Activated T-cell treated with anti-CD3 and anti-CD28 coated beads, Interleukin-2, amount 50 U/mL, for 24 hours (primary cell): ENCODE measurements around the gene KLHDC4.
A peak's percentile ranks its signal among the peaks of the same experiment; 100 is the strongest.

Experiments
- DNase-seq: peaks from one replicate; pipeline ENCODE4 v3.0.0-alpha.2; 2020
- H3K27ac Mint-ChIP-seq: 2 replicates; pipeline ENCODE4 v1.8.0; 2020; ENCODE audit warnings: mild to moderate bottlenecking, mixed read lengths
- H3K27me3 Mint-ChIP-seq: 2 replicates; pipeline ENCODE4 v1.8.0; 2020; ENCODE audit warnings: mixed read lengths
- H3K36me3 Mint-ChIP-seq: 2 replicates; pipeline ENCODE4 v1.8.0; 2020; ENCODE audit warnings: low read depth, mixed read lengths
- H3K4me1 Mint-ChIP-seq: 2 replicates; pipeline ENCODE4 v1.8.0; 2020; ENCODE audit warnings: low read depth, mixed read lengths
- H3K4me3 Mint-ChIP-seq: 2 replicates; pipeline ENCODE4 v1.8.0; 2020; ENCODE audit warnings: mild to moderate bottlenecking, moderate library complexity, mixed read lengths
- H3K9me3 Mint-ChIP-seq: 2 replicates; pipeline ENCODE4 v1.8.0; 2020; ENCODE audit warnings: mixed read lengths

The KLHDC4 gene

DNA sequence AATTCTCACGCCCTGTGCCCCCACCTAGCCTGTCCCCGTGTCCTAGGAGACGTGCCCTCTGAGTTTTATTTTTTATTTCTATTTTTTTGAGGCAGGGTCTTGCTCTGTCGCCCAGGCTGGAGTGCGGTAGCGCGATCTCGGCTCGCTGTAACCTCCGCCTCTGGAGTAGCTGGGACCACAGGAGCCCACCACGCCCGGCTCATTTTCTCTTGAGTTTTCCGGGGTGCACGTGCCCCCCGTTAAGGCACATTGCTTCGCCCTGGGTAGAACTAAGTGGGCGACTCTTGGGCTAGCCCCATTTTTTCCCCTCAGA is 655 bp upstream of the KLHDC4 start:
- Mint-ChIP-seq H3K36me3 (peaks cover 43% of the 10 kb centered on the region), H3K4me3 (peak overlapping the region; percentile 99), H3K27ac (peak overlapping the region; percentile 99), H3K4me1 (peaks cover 40% of the 10 kb centered on the region), H3K27me3 (no peaks in the 10 kb centered on the region), H3K9me3 (no peaks in the 10 kb centered on the region)
- DNase-seq = no peak

GRCh38 chr16:87765473-87765775 is 362 bp downstream of the KLHDC4 start:
- no peak for DNase-seq
- Mint-ChIP-seq H3K4me1 (peaks cover 42% of the 10 kb centered on the region), H3K9me3 (no peaks in the 10 kb centered on the region), H3K36me3 (peaks cover 53% of the 10 kb centered on the region), H3K27ac (peak overlapping the region; percentile 99), H3K27me3 (no peaks in the 10 kb centered on the region), H3K4me3 (peak overlapping the region; percentile 99)

GRCh38 chr16:87764600-87765472 is 950 bp downstream of the KLHDC4 start:
- no peak for DNase-seq
- peak overlapping the region; percentile 99 for H3K4me3 Mint-ChIP-seq
- no peaks in the 10 kb centered on the region for H3K9me3 Mint-ChIP-seq
- H3K27me3 Mint-ChIP-seq = no peaks in the 10 kb centered on the region
- peaks cover 58% of the 10 kb centered on the region for H3K36me3 Mint-ChIP-seq
- peaks cover 43% of the 10 kb centered on the region for H3K4me1 Mint-ChIP-seq
- peak overlapping the region; percentile 95 for H3K27ac Mint-ChIP-seq

- Mint-ChIP-seq H3K4me3 (peak overlapping the region; percentile 41), H3K4me1 (peaks cover 48% of the 10 kb centered on the region), H3K27ac (peak overlapping the region; percentile 80), H3K9me3 (no peaks in the 10 kb centered on the region), H3K36me3 (peaks cover 75% of the 10 kb centered on the region), H3K27me3 (no peaks in the 10 kb centered on the region)
- DNase-seq = no peak
These were observed 3.2 kb downstream of the KLHDC4 start for GRCh38 chr16:87762620-87763019.

DNA sequence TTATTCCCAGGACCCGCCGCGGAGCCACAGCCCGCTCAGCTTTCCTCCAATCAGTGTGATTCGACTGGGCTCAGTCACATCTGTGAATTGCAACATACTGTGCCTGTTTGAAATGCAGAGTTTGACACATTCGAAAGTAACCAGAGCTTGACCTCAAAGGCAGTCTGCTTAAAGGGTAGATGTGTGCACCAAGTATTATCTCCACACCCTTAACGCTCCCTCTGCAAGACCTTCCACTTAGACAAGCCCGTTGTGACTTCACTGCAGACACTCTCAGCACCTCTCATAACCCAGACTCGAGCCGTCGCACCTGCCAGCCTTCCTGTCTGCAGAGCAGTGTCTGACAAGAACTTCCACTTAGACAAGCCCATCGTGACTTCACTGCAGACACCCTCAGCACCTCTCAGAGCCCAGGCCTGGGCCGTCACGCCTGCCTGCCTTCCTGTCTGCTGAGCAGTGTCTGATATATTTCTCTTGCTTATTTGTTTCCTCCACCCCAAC is 3.7 kb downstream of the KLHDC4 start:
- Mint-ChIP-seq H3K4me3 (peak overlapping the region; percentile 41), H3K27me3 (no peaks in the 10 kb centered on the region), H3K9me3 (no peaks in the 10 kb centered on the region), H3K27ac (peak overlapping the region; percentile 80), H3K36me3 (peaks cover 80% of the 10 kb centered on the region), H3K4me1 (peaks cover 46% of the 10 kb centered on the region)
- DNase-seq = no peak

DNA sequence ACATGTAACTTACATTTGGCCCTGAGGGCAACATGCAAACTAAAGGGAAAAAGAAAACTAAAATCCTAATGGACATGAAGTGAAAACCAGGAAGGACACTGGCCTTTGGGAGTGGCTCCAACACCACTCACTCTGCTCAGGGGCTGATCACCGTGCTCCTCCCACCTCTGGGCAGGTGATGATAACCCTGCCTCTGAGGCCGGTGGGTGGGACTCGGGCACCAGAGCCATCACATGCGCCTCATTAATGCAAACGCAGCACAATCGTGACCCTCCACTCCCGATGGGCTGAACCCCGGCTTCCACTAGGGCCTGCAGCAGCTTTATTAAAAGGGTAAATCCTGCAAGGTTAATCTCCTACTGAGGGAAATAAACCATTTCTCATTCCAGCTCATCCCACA is 4.7 kb downstream of the KLHDC4 start:
- Mint-ChIP-seq H3K27ac (no peak overlapping the region), H3K27me3 (no peaks in the 10 kb centered on the region)
- DNase-seq = no peak

GRCh38 chr16:87757841-87758426 is 7.9 kb downstream of the KLHDC4 start:
- no peak overlapping the region for H3K4me3 Mint-ChIP-seq
- H3K4me1 Mint-ChIP-seq = peaks cover 29% of the 10 kb centered on the region
- H3K9me3 Mint-ChIP-seq = no peaks in the 10 kb centered on the region
- H3K27ac Mint-ChIP-seq = peak overlapping the region; percentile 63
- DNase-seq = no peak
- H3K27me3 Mint-ChIP-seq = no peaks in the 10 kb centered on the region
- peaks cover 94% of the 10 kb centered on the region for H3K36me3 Mint-ChIP-seq

More for the DNA sequence above, 4.7 kb downstream of the KLHDC4 start:
- H3K4me1 Mint-ChIP-seq = peaks cover 45% of the 10 kb centered on the region
- H3K4me3 Mint-ChIP-seq = no peak overlapping the region
- H3K36me3 Mint-ChIP-seq = peaks cover 89% of the 10 kb centered on the region
- no peaks in the 10 kb centered on the region for H3K9me3 Mint-ChIP-seq

DNA sequence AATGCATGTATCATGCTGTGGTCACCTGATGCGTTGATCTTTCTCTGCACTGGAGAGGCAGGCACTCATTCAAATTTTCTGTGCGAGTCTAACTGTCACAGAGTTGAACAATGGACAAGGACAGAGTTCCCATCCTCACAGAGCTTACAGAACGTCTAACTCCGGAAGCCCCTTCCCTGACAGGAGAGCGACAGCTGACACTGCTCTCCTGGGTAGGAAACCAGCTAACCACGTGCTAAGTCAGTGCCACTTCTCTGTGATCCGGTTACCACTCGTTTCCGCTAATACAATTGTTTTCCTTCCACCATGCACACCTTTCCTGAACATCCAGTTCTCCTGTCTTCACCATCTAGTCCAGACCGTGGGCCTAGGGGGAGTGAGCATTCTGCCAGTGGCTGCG is 11.3 kb downstream of the KLHDC4 start:
- DNase-seq = no peak
- no peaks in the 10 kb centered on the region for H3K27me3 Mint-ChIP-seq
- H3K27ac Mint-ChIP-seq = peak overlapping the region; percentile 19
- H3K9me3 Mint-ChIP-seq = no peaks in the 10 kb centered on the region
- H3K4me3 Mint-ChIP-seq = no peak overlapping the region
- H3K36me3 Mint-ChIP-seq = peaks cover 92% of the 10 kb centered on the region
- peaks cover 12% of the 10 kb centered on the region for H3K4me1 Mint-ChIP-seq

DNA sequence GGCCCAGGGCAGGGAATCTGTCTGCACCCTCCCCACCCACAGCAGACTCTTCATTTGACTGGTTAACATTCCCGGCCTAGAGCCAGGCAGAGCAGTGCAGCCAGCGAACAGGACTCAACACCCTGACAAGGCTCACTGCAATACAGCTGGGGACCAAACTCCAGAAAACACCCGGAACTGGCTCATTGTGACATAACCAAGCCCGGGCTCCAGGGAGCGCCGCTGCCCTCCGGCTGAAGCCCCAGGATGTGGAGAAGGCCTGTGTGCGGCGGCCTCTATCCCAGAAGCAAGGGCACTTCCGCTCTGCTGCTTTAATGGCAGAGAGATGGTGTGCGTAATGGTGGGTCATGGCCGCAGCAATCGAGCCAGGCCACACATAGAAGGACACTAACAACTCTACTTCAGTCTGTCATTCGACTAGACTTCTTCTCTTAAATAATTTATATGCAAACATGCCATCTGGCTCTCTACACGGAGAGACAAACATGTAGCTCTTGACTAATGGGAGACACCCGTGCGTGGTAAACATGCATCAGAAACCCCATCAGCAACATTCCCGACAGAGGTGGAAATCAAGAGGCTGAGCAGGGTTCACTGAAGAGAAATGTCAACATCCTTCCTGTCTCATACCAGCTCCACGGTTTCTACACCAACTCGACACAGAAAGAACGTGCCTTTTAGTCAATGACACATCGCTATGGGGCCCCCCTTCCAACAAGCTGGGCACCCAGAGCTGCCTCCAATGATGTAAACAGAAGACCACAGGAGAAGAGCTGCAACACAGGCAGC is 18.0 kb downstream of the KLHDC4 start:
- Mint-ChIP-seq H3K4me3 (no peak overlapping the region), H3K27me3 (no peaks in the 10 kb centered on the region), H3K27ac (no peak overlapping the region), H3K4me1 (peaks cover 5% of the 10 kb centered on the region), H3K9me3 (no peaks in the 10 kb centered on the region), H3K36me3 (peaks cover 90% of the 10 kb centered on the region)
- DNase-seq = no peak

DNA sequence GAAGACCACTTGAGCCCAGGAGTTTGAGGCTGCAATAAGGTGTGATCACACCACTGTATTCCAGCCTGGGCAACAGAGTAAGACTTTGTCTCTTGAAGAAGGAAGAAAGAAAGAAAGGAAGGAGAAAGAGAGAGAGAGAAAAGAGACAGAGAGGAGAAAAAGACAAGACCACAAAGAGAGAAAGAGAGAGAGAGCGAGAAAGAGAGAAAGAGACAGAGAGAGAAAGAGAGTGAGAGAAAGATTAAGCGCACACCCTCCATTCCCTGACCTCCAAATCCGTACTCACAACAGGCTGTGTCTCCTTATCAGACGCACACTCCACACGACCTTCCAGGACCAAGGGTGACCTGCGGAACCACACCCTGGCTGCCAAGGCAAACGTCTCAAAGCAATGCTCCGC is 19.6 kb downstream of the KLHDC4 start:
- H3K27ac Mint-ChIP-seq = no peak overlapping the region
- peaks cover 5% of the 10 kb centered on the region for H3K4me1 Mint-ChIP-seq
- no peaks in the 10 kb centered on the region for H3K9me3 Mint-ChIP-seq
- no peak overlapping the region for H3K4me3 Mint-ChIP-seq
- H3K36me3 Mint-ChIP-seq = peaks cover 94% of the 10 kb centered on the region
- no peak for DNase-seq
- no peaks in the 10 kb centered on the region for H3K27me3 Mint-ChIP-seq

- Mint-ChIP-seq H3K27me3 (no peaks in the 10 kb centered on the region), H3K27ac (peak overlapping the region; percentile 44), H3K4me3 (no peak overlapping the region), H3K36me3 (peaks cover 90% of the 10 kb centered on the region), H3K9me3 (no peaks in the 10 kb centered on the region), H3K4me1 (peaks cover 8% of the 10 kb centered on the region)
- DNase-seq = no peak
These were observed 20.9 kb downstream of the KLHDC4 start for GRCh38 chr16:87744750-87745514.

DNA sequence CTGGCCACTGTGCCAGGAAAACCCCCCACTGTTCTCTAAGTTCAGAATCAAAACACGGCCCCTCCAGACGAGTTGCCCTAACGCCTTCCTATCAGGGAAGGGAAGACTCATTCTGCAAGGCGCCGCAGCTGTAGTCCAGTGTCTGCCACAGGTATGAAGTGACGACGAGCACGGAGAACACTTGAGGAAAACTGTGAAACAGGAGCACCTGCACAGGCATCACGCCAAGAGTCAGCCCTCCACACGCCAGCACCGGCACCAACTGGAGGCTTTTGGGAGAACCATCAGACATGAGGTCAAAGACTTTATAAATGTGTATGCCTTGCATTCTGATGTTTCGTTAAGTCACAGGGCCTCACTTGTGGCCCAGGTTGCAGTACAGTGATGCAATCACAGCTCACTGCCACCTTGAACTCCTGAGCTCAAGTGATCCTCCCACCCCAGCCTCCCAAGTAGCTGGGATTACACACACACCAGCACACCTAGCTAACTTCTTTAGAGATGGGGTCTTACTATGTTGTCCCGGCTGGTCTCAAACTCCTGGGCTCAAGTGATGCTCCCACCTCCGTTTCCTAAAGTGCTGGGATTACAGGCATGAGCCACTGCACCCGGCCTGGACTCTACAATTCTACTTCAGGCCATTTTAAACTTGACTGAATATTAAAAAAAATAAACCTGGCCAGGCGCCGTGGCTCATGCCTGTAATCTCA is 22.9 kb downstream of the KLHDC4 start:
- no peak overlapping the region for H3K27ac Mint-ChIP-seq
- H3K36me3 Mint-ChIP-seq = peaks cover 70% of the 10 kb centered on the region
- DNase-seq = no peak
- no peak overlapping the region for H3K4me3 Mint-ChIP-seq
- H3K9me3 Mint-ChIP-seq = no peaks in the 10 kb centered on the region
- peaks cover 8% of the 10 kb centered on the region for H3K4me1 Mint-ChIP-seq
- no peaks in the 10 kb centered on the region for H3K27me3 Mint-ChIP-seq

- no peaks in the 10 kb centered on the region for H3K27me3 Mint-ChIP-seq
- H3K27ac Mint-ChIP-seq = peak overlapping the region; percentile 57
- H3K9me3 Mint-ChIP-seq = no peaks in the 10 kb centered on the region
- DNase-seq = no peak
- H3K4me1 Mint-ChIP-seq = peaks cover 8% of the 10 kb centered on the region
- H3K36me3 Mint-ChIP-seq = peaks cover 62% of the 10 kb centered on the region
- H3K4me3 Mint-ChIP-seq = no peak overlapping the region
These were observed 23.9 kb downstream of the KLHDC4 start for GRCh38 chr16:87741700-87742415.
